SK-N-SH treated with all-trans-retinoic acid at 6 μM for 48 hours (cell line): ENCODE data around the gene SHANK1.
"Not testable (repeated sequence)": the region's sequence is repeated elsewhere in the genome, so short reads cannot be mapped to it uniquely, and the experiment has no call there.

Experiments
- BACH2 ChIP-seq: fragments of 250-450 bp; sonication (Bioruptor Pico); IDR thresholded peaks from 2 replicates; pipeline ENCODE4 v1.9.0; 2021; ENCODE audit warnings: mild to moderate bottlenecking, borderline replicate concordance
- CREB5 ChIP-seq: fragments of 250-450 bp; sonication (Bioruptor Pico); IDR thresholded peaks from 2 replicates; pipeline ENCODE4 v1.5.1; 2020; ENCODE audit warnings: low read depth, mild to moderate bottlenecking, moderate library complexity
- ESRRG ChIP-seq: fragments of 250-450 bp; sonication (Bioruptor Pico); IDR thresholded peaks from 2 replicates; pipeline ENCODE4 v1.6.1; 2021; ENCODE audit warnings: mild to moderate bottlenecking
- GLIS3 ChIP-seq: fragments of 250-450 bp; sonication (Bioruptor Pico); IDR thresholded peaks from 2 replicates; pipeline ENCODE4 v1.5.0; 2020; ENCODE audit warnings: mild to moderate bottlenecking, moderate library complexity
- ISL1 ChIP-seq: fragments of 250-450 bp; sonication (Bioruptor Pico); IDR thresholded peaks from 2 replicates; pipeline ENCODE4 v2.1.2; 2022; ENCODE audit warnings: mild to moderate bottlenecking, moderate library complexity
- PPARA ChIP-seq: fragments of 250-450 bp; sonication (Bioruptor Pico); IDR thresholded peaks from 2 replicates; pipeline ENCODE4 v1.5.0; 2020; ENCODE audit warnings: mild to moderate bottlenecking, borderline replicate concordance
- RARB ChIP-seq: fragments of 250-450 bp; sonication (Bioruptor Pico); IDR thresholded peaks from 2 replicates; pipeline ENCODE4 v1.8.0; 2021; ENCODE audit warnings: mild to moderate bottlenecking, moderate library complexity
- SNAI2 ChIP-seq: fragments of 250-450 bp; sonication (Bioruptor Pico); IDR thresholded peaks from 2 replicates; pipeline ENCODE4 v1.5.0; 2020; ENCODE audit warnings: mild to moderate bottlenecking, moderate library complexity
- TCF4 ChIP-seq: fragments of 250-450 bp; sonication (Bioruptor Pico); IDR thresholded peaks from 2 replicates; pipeline ENCODE4 v1.8.0; 2021; ENCODE audit warnings: mild to moderate bottlenecking, moderate library complexity, borderline replicate concordance
- TSHZ2 ChIP-seq: fragments of 250-450 bp; sonication (Bioruptor Pico); IDR thresholded peaks from 2 replicates; pipeline ENCODE4 v1.5.0; 2020; ENCODE audit warnings: mild to moderate bottlenecking, moderate library complexity
- ZFP3 ChIP-seq: fragments of 250-450 bp; sonication (Bioruptor Pico); IDR thresholded peaks from 2 replicates; pipeline ENCODE4 v1.5.0; 2020; ENCODE audit warnings: mild to moderate bottlenecking, moderate library complexity
- ZNF70 ChIP-seq: fragments of 450-650 bp; formaldehyde crosslinking; IDR thresholded peaks from 2 replicates; pipeline ENCODE4 v1.5.0; 2020; ENCODE audit warnings: mild to moderate bottlenecking, moderate library complexity
- ZNF8 ChIP-seq: fragments of 450-650 bp; formaldehyde crosslinking; IDR thresholded peaks from 2 replicates; pipeline ENCODE4 v1.5.0; 2020; ENCODE audit warnings: mild to moderate bottlenecking, moderate library complexity
- TF ChIP-seq, protein P1 (sequence below): fragments of 250-450 bp; sonication (Bioruptor Pico); IDR thresholded peaks from 2 replicates; pipeline ENCODE4 v1.8.0; 2020; ENCODE audit warnings: mild to moderate bottlenecking, moderate library complexity, borderline replicate concordance

DNA sequence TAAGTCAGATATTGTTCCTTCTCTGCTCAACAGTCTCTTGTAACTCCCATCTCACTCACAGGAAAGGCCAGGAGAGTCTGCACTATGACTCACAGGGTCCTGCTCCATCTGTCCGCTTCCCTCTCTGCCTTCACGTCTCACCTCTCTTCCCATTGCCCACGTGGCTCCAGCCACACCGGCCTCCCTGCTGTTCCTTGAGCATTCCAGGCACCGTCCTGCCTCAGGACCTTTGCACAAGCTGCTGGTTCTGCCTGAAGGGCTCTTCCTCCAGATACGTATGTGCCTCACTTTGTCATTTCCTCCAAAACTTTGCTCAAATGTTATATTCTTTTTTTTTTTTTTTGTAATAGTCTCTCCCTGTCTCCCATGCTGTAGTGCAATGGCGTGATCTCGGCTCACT lies 36.6 kb upstream of the SHANK1 start:
- not testable (repeated sequence) for TF ChIP-seq GLIS3 (CRISPR knock-in tag); RARB (CRISPR knock-in tag); ISL1 (CRISPR knock-in tag); TSHZ2; ZNF8 (CRISPR knock-in tag); SNAI2 (CRISPR knock-in tag); ZNF70 (CRISPR knock-in tag); BACH2 (CRISPR knock-in tag); ESRRG; CREB5; TCF4; PPARA (CRISPR knock-in tag); ZFP3 (CRISPR knock-in tag)
- TF ChIP-seq, protein P1, sequence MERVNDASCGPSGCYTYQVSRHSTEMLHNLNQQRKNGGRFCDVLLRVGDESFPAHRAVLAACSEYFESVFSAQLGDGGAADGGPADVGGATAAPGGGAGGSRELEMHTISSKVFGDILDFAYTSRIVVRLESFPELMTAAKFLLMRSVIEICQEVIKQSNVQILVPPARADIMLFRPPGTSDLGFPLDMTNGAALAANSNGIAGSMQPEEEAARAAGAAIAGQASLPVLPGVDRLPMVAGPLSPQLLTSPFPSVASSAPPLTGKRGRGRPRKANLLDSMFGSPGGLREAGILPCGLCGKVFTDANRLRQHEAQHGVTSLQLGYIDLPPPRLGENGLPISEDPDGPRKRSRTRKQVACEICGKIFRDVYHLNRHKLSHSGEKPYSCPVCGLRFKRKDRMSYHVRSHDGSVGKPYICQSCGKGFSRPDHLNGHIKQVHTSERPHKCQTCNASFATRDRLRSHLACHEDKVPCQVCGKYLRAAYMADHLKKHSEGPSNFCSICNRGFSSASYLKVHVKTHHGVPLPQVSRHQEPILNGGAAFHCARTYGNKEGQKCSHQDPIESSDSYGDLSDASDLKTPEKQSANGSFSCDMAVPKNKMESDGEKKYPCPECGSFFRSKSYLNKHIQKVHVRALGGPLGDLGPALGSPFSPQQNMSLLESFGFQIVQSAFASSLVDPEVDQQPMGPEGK (CRISPR knock-in tag): not testable (repeated sequence)
